Measurements from ENCODE around the gene FCMR. TPM values are rescaled to one million over a fixed set of nuclear protein-coding genes. Genes with fewer than 3 reads are reported as not detected.

The FCMR gene
- total RNA-seq, 1 donor from 2014 or later: 0.58 TPM

DNA sequence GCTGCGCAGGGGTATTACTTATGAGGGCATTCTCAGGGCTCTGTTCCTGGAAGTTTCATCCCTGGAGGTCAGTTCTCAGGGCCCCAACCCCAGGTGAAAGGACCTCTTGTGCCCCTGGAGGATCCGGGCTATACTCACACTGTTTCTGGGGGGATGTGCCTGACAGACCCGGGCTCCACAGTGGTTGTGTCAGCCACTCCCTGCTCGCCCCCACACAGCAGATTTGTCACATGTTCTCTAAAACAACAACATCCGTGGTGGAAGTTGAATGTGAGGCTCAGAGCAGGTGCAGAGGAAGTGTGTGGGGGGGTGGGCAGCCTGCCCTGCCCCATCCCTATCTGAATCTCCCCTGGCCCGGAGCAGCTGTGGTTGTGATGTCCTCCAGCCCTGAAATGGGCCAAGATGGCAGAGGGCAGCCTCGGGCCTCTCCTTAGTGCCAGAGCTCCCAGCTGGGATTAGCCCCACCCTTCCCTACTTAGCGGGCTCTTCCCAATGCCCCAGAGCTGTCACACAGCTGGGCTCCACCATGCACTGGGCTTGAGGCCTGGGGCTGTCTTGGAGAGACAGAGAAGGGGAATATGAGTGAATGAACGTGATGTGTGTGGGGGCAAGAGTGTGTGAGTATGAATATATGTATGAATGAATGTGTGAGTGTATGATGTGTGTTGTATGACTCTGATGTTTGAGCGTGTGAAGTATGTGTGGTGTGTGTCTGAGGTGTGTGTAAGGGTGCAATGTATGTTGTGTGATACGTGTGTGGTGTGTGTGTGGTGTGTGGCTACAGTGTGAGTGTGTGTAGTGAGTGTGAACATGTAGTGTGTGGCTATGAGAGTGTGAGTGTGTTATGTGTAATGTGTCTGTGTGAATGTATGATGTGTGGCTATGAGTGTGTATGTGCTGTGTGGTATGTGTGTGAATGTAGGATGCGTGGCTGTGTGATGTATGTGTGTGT lies 1.5 kb upstream of the FCMR start:
- Mint-ChIP-seq H3K27ac (no peak overlapping the region), H3K4me3 (no peak overlapping the region), H3K36me3 (no peaks in the 10 kb centered on the region), H3K27me3 (peaks cover 1% of the 10 kb centered on the region), H3K4me1 (ENCODE audit: unreplicated experiment) (no peaks in the 10 kb centered on the region), H3K9me3 (no peaks in the 10 kb centered on the region)
- TF ChIP-seq, protein P1, sequence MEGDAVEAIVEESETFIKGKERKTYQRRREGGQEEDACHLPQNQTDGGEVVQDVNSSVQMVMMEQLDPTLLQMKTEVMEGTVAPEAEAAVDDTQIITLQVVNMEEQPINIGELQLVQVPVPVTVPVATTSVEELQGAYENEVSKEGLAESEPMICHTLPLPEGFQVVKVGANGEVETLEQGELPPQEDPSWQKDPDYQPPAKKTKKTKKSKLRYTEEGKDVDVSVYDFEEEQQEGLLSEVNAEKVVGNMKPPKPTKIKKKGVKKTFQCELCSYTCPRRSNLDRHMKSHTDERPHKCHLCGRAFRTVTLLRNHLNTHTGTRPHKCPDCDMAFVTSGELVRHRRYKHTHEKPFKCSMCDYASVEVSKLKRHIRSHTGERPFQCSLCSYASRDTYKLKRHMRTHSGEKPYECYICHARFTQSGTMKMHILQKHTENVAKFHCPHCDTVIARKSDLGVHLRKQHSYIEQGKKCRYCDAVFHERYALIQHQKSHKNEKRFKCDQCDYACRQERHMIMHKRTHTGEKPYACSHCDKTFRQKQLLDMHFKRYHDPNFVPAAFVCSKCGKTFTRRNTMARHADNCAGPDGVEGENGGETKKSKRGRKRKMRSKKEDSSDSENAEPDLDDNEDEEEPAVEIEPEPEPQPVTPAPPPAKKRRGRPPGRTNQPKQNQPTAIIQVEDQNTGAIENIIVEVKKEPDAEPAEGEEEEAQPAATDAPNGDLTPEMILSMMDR (conservative IDR thresholded peaks at IDR 0.05): no peak
- no peak for DNase-seq (ENCODE audit: extremely low spot score, unreplicated experiment)

DNA sequence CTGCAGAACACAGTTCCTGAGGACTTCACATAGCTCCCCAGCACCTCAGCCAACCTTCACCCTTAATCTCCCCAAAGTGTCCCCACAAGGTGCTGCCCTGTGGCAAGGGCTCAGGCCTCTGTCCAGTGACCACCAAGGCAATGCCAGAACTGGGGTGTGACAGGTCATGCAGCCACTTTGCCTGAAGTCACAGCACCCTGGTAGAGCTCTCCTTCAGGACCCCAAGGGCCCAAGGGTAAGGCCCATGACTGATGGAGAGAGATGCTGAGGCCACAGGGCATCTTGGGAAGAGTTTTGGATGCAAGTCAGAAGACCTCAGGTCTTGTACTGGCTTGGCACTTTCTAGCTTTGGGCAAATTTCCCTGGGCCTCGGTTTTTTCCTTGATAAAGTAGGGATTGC lies 783 bp upstream of the FCMR start:
- H3K36me3 Mint-ChIP-seq: no peaks in the 10 kb centered on the region
- no peaks in the 10 kb centered on the region for H3K9me3 Mint-ChIP-seq
- TF ChIP-seq, protein P1 (conservative IDR thresholded peaks at IDR 0.05): no peak
- H3K27ac Mint-ChIP-seq: no peak overlapping the region
- peaks cover 7% of the 10 kb centered on the region for H3K27me3 Mint-ChIP-seq
- DNase-seq (ENCODE audit: extremely low spot score, unreplicated experiment): no peak
- H3K4me3 Mint-ChIP-seq: no peak overlapping the region
- no peaks in the 10 kb centered on the region for H3K4me1 Mint-ChIP-seq (ENCODE audit: unreplicated experiment)

DNA sequence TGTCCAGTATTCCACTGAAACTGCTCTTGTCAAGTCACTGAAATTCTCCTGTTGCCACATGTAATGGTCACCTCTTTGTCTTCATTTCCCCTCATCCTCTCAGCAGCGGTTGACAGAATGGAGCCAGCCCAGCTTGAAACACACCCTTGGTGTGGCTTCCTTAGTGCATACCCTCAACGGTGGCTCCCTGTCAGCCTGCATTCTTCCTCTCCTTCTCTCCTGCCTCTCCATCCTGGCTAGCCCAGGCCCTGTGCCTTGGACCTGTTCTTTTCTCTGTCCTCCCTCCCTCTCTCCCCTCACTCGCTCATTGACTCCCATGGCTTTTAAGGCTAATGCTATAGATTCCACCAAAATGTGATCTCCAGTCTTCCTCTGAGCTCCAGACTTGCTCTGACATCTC lies 3.7 kb downstream of the FCMR start:
- Mint-ChIP-seq H3K4me3 (no peak overlapping the region), H3K36me3 (no peaks in the 10 kb centered on the region), H3K9me3 (no peaks in the 10 kb centered on the region), H3K27ac (no peak overlapping the region), H3K27me3 (peaks cover 43% of the 10 kb centered on the region), H3K4me1 (ENCODE audit: unreplicated experiment) (no peaks in the 10 kb centered on the region)
- TF ChIP-seq, protein P1 (conservative IDR thresholded peaks at IDR 0.05): no peak
- no peak for DNase-seq (ENCODE audit: extremely low spot score, unreplicated experiment)

DNA sequence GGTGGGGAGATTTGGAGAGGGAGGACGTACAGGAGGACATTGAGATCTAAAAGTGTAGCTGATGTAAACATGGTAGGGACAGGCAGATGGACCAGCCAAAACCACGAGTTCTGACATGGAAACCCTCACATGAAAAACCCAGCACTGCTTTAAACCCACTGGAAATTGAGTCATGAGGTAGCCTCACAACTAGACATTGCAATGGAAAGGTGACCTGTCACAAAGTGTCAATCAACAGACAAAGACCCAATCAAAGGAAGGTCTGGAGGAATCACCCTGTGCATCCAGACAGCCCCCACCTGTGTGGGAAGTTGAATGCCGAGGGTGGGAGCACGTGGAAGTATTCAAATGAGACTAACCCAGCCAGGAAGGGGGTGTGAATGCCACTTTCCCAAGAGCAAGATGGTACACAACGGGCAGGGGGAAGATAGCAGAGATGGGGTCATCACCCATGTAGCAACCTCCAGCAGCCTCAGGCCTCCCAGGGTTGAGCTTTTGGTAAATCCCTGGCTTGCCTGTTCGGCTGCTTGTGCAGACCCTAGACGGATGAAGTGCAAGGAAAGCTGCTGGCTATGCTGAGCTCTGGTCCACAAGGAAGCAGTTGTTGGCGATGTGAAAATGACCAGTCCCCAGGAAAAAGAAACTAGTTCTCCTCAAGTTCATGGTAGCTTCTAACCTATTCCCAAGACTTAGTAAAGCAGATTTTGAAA lies 5.6 kb downstream of the FCMR start:
- no peaks in the 10 kb centered on the region for H3K9me3 Mint-ChIP-seq
- no peak for DNase-seq (ENCODE audit: extremely low spot score, unreplicated experiment)
- no peak overlapping the region for H3K4me3 Mint-ChIP-seq
- H3K36me3 Mint-ChIP-seq: no peaks in the 10 kb centered on the region
- H3K4me1 Mint-ChIP-seq (ENCODE audit: unreplicated experiment): no peaks in the 10 kb centered on the region
- no peak overlapping the region for H3K27ac Mint-ChIP-seq
- TF ChIP-seq, protein P1 (conservative IDR thresholded peaks at IDR 0.05): no peak
- peaks cover 57% of the 10 kb centered on the region for H3K27me3 Mint-ChIP-seq

DNA sequence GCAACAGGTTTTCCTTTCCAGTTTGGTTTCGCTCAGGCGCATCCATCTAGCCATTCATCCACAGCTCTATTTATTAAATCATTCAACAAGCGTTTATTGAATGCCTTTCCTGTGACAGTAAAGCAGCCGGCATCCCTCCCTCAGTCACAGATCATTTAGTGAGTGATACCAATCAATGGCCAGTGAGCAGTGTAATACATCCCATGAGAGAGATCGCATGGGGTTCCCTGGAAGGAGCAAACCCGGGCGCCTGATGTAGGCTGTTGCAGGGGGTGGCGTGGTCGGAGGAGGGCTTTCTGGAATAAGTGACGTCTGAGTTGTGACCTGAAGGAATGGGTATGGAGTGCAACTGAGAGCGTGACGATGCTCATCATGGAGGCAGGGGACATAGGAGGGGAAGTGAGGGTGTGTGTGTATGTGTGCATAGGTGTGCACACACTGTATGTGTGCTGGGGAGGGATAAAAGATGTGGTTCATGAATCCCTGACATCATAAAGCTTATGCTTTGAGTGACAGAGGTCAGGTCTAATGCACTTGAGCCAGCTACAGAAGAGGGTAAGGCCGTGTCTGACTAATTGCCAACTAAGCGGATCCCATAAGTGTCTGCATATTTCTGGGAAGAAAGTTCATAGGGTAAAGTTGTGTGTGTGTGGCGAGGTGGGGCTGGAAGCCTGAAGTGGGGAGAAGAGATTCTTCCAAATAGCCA lies 6.6 kb downstream of the FCMR start:
- Mint-ChIP-seq H3K27me3 (peaks cover 67% of the 10 kb centered on the region), H3K4me3 (no peak overlapping the region), H3K36me3 (no peaks in the 10 kb centered on the region), H3K4me1 (ENCODE audit: unreplicated experiment) (no peaks in the 10 kb centered on the region), H3K27ac (no peak overlapping the region), H3K9me3 (no peaks in the 10 kb centered on the region)
- no peak for DNase-seq (ENCODE audit: extremely low spot score, unreplicated experiment)
- TF ChIP-seq, protein P1 (conservative IDR thresholded peaks at IDR 0.05): no peak
